Heart left ventricle (tissue), 16 donors: Measurements from ENCODE around the gene SH2D3C. TPM values are rescaled to one million over a fixed set of nuclear protein-coding genes. Genes with fewer than 3 reads are reported as not detected.

Experiments used
- ATAC-seq, 4 donors: fragments of 200-7000 bp; cut with Tn5 transposase; one replicate each; pipeline ENCODE4 v1.9.1; 2020 to 2022; ENCODE audit warnings: moderate library complexity in 4 of 4, mild to moderate bottlenecking in 3 of 4, moderate number of reproducible peaks in 1 of 4
- DNase-seq, 5 donors: peaks; one replicate each; pipeline ENCODE4 v3.0.0-alpha.2; 2020
- H3K27ac ChIP-seq, 12 donors: fragments of 200-600 bp; sonication (generic) in 4 of 12; one replicate each; pipeline versions ENCODE4 v1.5.0 to v1.8.0; 2016 to 2022; ENCODE audit warnings: mild to moderate bottlenecking in 2 of 12
- H3K27me3 ChIP-seq, 9 donors: fragments of 200-600 bp; sonication (generic) in 2 of 9; one replicate each; pipeline versions ENCODE4 v1.5.1 to v1.8.0; 2016 to 2022; ENCODE audit warnings: mild to moderate bottlenecking in 3 of 9
- H3K36me3 ChIP-seq, 9 donors: fragments of 200-600 bp; sonication (generic) in 2 of 9; one replicate each; pipeline versions ENCODE4 v1.5.0 to v1.8.0; 2018 to 2022; ENCODE audit warnings: mild to moderate bottlenecking in 2 of 9
- H3K4me1 ChIP-seq, 12 donors: fragments of 200-600 bp; sonication (generic) in 4 of 12; one replicate each; pipeline versions ENCODE4 v1.5.0 to v1.8.0; 2016 to 2022; ENCODE audit warnings: mild to moderate bottlenecking in 3 of 12
- H3K4me3 ChIP-seq, 12 donors: fragments of 200-600 bp; sonication (generic) in 4 of 12; one replicate each; pipeline versions ENCODE4 v1.5.0 to v1.8.0; 2017 to 2022; ENCODE audit warnings: mild to moderate bottlenecking in 9 of 12, moderate library complexity in 4 of 12
- H3K9me3 ChIP-seq, 12 donors: fragments of 200-600 bp; sonication (generic) in 4 of 12; one replicate each; pipeline versions ENCODE4 v1.5.0 to v1.8.0; 2016 to 2022; ENCODE audit warnings: mild to moderate bottlenecking in 1 of 12
- POLR2A ChIP-seq, 2 donors: fragments of 450-650 bp; IDR thresholded peaks; one replicate each; pipeline ENCODE4 v1.6.1; 2017; ENCODE audit warnings: antibody characterized with exemption in 2 of 2, mild to moderate bottlenecking in 2 of 2, moderate library complexity in 2 of 2
- WGBS, 4 donors: extraction: QIAGEN DNeasy Blood & Tissue Kit in 2 of 4; methylation state at CpG; one replicate each; pipeline versions ENCODE4 v1.1.5 to v1.1.7; 2013 to 2018; 5-methylcytosine and 5-hydroxymethylcytosine counted together
- intact Hi-C, 10 donors: fragments of 100-400 bp; cut with DNase I; formaldehyde crosslinking; loops; one replicate each; pipeline versions ENCODE4 v1.11.1 to v1.14.2; 2022
- polyA plus RNA-seq, 2 donors: library from polyadenylated mRNA; stranded (reverse); fragments of 200-250 nt; gene quantifications; one replicate each; pipeline ENCODE4 v1.2.3, GENCODE V29; 2013
- total RNA-seq, 9 donors: library from RNA; depleted of rRNA in 2 of 9; stranded (reverse); fragments of >200 nt in 2 of 9; fragmentation: NEBNext Ultra II Directional in 3 of 9; extraction: Animal tissue kit (Norgen Biotek cat#: 25700) in 3 of 9; gene quantifications; one replicate each; pipeline versions ENCODE4 v1.1.0 to v1.2.4, GENCODE V29; 2016 to 2023
- TF ChIP-seq, protein P1 (sequence below), 12 donors: fragments of 200-600 bp; sonication (generic) in 4 of 12; IDR thresholded peaks; one replicate each; pipeline versions ENCODE4 v1.5.0 to v1.8.0; 2018 to 2022; ENCODE audit warnings: antibody characterized with exemption in 12 of 12, mild to moderate bottlenecking in 5 of 12
- donor health status: ischemic (EF 13 %, LVEDD 7.1; RV severe dilation, severe dysfunction).
- donor health status: healthy with polysubstance abuse.
- donor health status: DM: no; HTN: yes; CAD: no.
- donor health status: DM: no; HTN: no; CAD: no.
- donor health status: ischemic (EF 25% LVEDD 6.9; RV normal size, moderate dysfunction).
- donor health status: ischemic (EF 25% LVEDD 5.7; RV mildly dilated, moderate dysfunction).
- donor health status: healthy.
- donor health status: DM: yes; HTN: yes; CAD: no.
- donor health status: ischemic (EF 35%, LVEDD 5.7; RV mildly dilated, moderate dysfunction).
- donor health status: nonischemic (EF 11% LVEDD 7.7; RV severe dilation, severe dysfunction).
- donor health status: DM: yes; HTN: yes; CAD: no.
- donor health status: PGD.
- donor health status: ischemic (EF 29% LVEDD 5.4; RV normal size, mild dysfunction).
- donor health status: nonischemic (EF 23%, LVEDD 6.1; RV moderate dilation, normal function).

Gene SH2D3C
- total and polyA plus RNA-seq, 11 donors = 13.7 to 38.9 (median 21.0) TPM

DNA sequence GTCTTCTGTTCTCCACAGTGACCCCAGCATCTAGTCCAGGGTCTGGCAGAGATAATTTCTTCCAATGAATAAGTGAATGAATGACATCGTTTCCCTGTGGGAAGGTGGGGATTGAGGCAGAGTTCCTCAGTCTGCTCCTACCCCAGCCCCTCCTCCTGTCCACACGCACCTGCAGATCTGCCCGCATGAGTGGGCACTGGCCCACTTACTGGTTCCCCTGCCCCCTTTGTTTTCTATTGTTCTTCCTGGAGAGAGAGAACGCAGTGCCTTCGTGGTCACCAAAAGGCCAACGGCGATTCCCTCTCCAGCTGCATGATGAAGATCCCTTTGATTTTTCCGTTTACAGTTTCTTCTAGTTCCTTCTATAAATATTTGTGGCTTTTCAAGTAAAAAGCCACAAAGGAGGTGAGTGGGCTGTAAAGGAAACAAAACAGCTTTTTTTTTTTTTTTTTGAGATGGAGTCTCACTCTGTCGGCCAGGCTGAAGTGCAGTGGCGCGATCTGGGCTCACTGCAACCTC is 18.4 kb upstream of the SH2D3C start:
- Histone ChIP-seq H3K4me1 (peaks cover 0 to 34% (median 21%) of the 10 kb centered on the region in 12 donors), H3K27ac (peak overlapping the region in 4 of 12 donors; percentile 8 to 46 (median 24)), H3K4me3 (peak overlapping the region in 1 of 12 donors; percentile 5), H3K36me3 (peaks cover 0 to 21% (median 12%) of the 10 kb centered on the region in 9 donors), H3K9me3 (no peaks in the 10 kb centered on the region), H3K27me3 (no peaks in the 10 kb centered on the region)
- 60 to 71% (median 63%) methylated on average over 11 of the region's 11 CpGs for WGBS, 4 donors
- ATAC-seq (no peak), DNase-seq (no peak)
- TF ChIP-seq POLR2A (IDR thresholded peaks at IDR 0.05) = no peak
- TF ChIP-seq, protein P1, sequence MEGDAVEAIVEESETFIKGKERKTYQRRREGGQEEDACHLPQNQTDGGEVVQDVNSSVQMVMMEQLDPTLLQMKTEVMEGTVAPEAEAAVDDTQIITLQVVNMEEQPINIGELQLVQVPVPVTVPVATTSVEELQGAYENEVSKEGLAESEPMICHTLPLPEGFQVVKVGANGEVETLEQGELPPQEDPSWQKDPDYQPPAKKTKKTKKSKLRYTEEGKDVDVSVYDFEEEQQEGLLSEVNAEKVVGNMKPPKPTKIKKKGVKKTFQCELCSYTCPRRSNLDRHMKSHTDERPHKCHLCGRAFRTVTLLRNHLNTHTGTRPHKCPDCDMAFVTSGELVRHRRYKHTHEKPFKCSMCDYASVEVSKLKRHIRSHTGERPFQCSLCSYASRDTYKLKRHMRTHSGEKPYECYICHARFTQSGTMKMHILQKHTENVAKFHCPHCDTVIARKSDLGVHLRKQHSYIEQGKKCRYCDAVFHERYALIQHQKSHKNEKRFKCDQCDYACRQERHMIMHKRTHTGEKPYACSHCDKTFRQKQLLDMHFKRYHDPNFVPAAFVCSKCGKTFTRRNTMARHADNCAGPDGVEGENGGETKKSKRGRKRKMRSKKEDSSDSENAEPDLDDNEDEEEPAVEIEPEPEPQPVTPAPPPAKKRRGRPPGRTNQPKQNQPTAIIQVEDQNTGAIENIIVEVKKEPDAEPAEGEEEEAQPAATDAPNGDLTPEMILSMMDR (IDR thresholded peaks at IDR 0.05) = no peak
- intact Hi-C loops = no loop called here

DNA sequence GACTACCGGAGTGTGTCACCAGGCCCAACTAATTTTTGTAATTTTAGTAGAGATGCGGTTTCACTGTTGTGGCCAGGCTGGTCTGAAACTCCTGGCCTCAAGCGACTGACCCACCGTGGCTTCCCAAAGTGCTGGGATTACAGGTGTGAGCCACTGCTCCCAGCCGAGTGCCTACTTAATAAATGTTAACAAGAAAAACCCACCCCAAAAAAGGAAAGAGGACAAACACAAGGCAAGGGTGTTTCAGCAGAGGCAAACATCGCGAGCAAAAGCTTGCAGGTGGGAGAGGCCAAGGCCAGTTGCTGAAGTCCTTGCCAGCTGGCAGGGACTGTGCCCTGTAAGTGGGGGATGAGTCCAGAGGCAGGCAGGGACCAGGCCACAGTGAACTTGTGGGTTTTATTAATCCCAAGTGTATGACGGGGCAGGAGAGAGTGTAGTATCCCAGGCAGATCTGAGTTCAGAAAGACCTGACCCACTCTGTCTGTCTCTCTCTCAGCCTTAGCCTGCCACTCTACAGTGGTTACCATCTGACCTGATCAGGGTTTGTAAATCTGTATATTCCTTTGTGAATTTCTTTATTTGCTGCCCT is 17.9 kb upstream of the SH2D3C start:
- intact Hi-C loops = no loop called here
- no peaks in the 10 kb centered on the region for H3K9me3 ChIP-seq
- no peak for TF ChIP-seq POLR2A (IDR thresholded peaks at IDR 0.05)
- TF ChIP-seq, protein P1 (IDR thresholded peaks at IDR 0.05) = no peak
- H3K4me3 ChIP-seq = peak overlapping the region in 1 of 12 donors; percentile 5
- H3K36me3 ChIP-seq = peaks cover 0 to 27% (median 18%) of the 10 kb centered on the region in 9 donors
- peaks cover 0 to 32% (median 18%) of the 10 kb centered on the region in 12 donors for H3K4me1 ChIP-seq
- WGBS, 4 donors = 51 to 66% (median 55%) methylated on average over 8 of the region's 8 CpGs
- DNase-seq (peak in 2 of 5 donors; percentile 75 to 81), ATAC-seq (peak in 3 of 4 donors; percentile 60 to 73 (median 63))
- no peaks in the 10 kb centered on the region for H3K27me3 ChIP-seq
- peak overlapping the region in 6 of 12 donors; percentile 4 to 46 (median 11) for H3K27ac ChIP-seq

DNA sequence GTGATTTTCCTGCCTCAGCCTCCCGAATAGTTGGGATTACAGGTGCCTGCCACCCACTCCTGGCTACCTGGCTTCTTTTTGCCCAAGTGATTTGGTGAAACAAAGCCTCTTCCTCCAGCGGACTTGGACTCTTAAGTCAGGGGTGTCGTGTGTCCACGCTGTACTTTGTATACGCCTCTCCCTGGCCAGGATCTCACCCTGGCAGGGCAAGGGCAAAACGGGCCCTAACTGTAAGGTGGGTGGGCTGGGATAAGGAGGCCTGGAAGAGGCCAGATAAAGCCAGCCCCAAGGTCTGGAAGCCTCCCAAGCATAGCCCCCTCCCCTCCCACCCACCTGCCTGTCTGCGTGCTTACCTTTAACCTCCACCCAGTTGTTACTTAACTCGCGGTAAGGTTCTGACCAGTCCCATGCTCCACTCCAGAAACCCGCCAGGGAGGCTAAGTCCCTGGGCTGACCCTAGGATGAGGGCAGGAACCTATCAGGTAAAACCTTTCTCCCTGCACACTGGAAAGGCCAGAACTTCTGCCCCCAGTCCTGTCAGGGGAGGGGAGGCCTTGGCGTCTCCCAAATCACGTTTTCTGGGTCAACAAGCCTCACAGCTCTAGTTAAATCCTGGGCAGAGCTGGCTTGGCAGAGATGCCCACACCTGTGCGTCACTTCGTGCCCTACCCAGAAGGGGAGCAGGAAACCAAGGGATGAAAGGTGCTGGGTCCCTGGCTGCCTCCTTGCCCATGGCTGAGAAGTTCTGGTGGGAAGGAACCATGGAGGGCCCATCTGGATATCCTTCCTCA is 15.7 kb upstream of the SH2D3C start:
- H3K9me3 ChIP-seq = no peaks in the 10 kb centered on the region
- H3K27me3 ChIP-seq = no peaks in the 10 kb centered on the region
- TF ChIP-seq POLR2A (IDR thresholded peaks at IDR 0.05) = no peak
- TF ChIP-seq, protein P1 (IDR thresholded peaks at IDR 0.05) = no peak
- no peak for DNase-seq
- peaks cover 4 to 48% (median 38%) of the 10 kb centered on the region in 9 donors for H3K36me3 ChIP-seq
- peak overlapping the region in 4 of 12 donors; percentile 22 to 39 (median 36) for H3K27ac ChIP-seq
- intact Hi-C loops = no loop called here
- peaks cover 0 to 49% (median 33%) of the 10 kb centered on the region in 12 donors for H3K4me1 ChIP-seq
- ATAC-seq = peak in 1 of 4 donors; percentile 3
- no peak overlapping the region for H3K4me3 ChIP-seq
- 81 to 88% (median 84%) methylated on average over 11 to 14 of the region's 14 CpGs for WGBS, 4 donors
